ENCODE measurements around the gene RBFOX1.

GRCh38 chr16:7644176-7644575 is 311.5 kb downstream of the RBFOX1 start:
- TF ChIP-seq CTCF (IDR thresholded peaks at IDR 0.05): no peak
- no peak for TF ChIP-seq POLR2A (IDR thresholded peaks at IDR 0.05)

Measured in Peyer's patch (tissue), 4 donors.